Measurements from ENCODE around the gene APEX2.

Gene APEX2

DNA sequence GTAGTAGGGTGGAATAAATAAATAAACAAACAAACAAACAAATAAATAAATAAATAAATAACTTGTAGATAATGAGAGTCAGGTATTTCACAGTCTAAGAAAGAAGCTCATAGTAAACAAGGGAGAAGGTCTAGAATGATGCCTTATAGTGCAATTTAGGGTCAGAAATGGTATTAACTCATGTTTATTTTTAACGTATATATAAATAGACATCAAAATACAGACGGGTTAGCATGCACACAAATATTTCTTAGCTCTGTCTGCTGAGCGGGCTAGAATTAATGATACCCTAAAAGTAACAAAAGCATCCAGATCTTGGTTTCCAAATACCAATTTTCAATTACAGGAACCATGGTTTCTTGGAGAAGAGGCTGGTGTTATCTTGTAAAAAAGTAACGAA lies 22.8 kb upstream of the APEX2 start:
- TF ChIP-seq, protein P1, sequence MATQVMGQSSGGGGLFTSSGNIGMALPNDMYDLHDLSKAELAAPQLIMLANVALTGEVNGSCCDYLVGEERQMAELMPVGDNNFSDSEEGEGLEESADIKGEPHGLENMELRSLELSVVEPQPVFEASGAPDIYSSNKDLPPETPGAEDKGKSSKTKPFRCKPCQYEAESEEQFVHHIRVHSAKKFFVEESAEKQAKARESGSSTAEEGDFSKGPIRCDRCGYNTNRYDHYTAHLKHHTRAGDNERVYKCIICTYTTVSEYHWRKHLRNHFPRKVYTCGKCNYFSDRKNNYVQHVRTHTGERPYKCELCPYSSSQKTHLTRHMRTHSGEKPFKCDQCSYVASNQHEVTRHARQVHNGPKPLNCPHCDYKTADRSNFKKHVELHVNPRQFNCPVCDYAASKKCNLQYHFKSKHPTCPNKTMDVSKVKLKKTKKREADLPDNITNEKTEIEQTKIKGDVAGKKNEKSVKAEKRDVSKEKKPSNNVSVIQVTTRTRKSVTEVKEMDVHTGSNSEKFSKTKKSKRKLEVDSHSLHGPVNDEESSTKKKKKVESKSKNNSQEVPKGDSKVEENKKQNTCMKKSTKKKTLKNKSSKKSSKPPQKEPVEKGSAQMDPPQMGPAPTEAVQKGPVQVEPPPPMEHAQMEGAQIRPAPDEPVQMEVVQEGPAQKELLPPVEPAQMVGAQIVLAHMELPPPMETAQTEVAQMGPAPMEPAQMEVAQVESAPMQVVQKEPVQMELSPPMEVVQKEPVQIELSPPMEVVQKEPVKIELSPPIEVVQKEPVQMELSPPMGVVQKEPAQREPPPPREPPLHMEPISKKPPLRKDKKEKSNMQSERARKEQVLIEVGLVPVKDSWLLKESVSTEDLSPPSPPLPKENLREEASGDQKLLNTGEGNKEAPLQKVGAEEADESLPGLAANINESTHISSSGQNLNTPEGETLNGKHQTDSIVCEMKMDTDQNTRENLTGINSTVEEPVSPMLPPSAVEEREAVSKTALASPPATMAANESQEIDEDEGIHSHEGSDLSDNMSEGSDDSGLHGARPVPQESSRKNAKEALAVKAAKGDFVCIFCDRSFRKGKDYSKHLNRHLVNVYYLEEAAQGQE (IDR thresholded peaks at IDR 0.05; ENCODE audit: insufficient read depth in 1 of 2, low read depth in 2 of 2, low read length in 2 of 2) = no peak
- TF ChIP-seq POLR2AphosphoS5 (IDR thresholded peaks at IDR 0.05; ENCODE audit: low read depth, low read length) = no peak
- no peak for TF ChIP-seq SIN3A (IDR thresholded peaks at IDR 0.05; ENCODE audit: borderline replicate concordance, insufficient read depth, low read length)
- TF ChIP-seq TAF1 (IDR thresholded peaks at IDR 0.05; ENCODE audit: borderline replicate concordance, insufficient read depth, low read length) = no peak
- TF ChIP-seq FOXP2 (optimal IDR thresholded peaks at IDR 0.05; ENCODE audit: borderline replicate concordance, extremely low read depth, extremely low read length, insufficient read depth) = no peak

DNA sequence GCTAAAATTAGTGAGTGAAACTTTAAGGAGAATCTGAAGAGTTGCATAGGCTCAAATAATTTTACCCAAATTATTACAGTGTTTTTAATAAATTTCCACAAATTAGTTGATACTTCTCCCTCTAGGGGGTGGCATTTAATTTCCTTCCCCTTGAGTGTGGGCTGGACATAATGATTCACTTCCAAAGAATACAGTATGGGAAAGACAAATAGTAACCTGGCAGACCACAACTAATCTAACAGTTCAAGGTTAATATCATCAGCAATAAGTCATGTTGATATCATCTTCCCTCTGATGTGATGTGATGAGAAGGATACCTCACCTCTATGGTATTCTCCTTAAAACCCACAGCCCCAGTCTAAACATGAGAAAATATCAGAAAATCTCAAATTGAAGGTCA lies 21.7 kb upstream of the APEX2 start:
- TF ChIP-seq SIN3A (IDR thresholded peaks at IDR 0.05; ENCODE audit: borderline replicate concordance, insufficient read depth, low read length) = no peak
- TF ChIP-seq, protein P1 (IDR thresholded peaks at IDR 0.05; ENCODE audit: insufficient read depth in 1 of 2, low read depth in 2 of 2, low read length in 2 of 2) = no peak
- TF ChIP-seq FOXP2 (optimal IDR thresholded peaks at IDR 0.05; ENCODE audit: borderline replicate concordance, extremely low read depth, extremely low read length, insufficient read depth) = no peak
- no peak for TF ChIP-seq TAF1 (IDR thresholded peaks at IDR 0.05; ENCODE audit: borderline replicate concordance, insufficient read depth, low read length)
- no peak for TF ChIP-seq POLR2AphosphoS5 (IDR thresholded peaks at IDR 0.05; ENCODE audit: low read depth, low read length)

DNA sequence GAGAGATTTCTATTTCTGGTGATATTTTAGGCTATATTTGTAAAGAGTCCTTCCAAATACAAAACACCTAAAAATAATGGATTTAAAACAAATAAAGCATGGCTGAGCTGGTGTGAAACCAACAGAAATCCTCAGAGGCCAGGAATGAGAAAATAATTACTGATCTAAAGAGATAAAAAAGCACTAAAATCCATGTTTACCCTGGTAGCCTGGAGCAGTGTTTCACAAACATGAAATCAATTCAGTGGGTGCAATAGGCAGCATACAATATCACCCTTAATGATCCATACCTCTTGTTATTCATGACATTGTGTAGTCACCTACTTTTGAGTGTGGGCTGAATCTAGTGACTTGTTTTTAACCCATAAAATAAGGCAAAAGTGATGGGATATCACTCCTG lies 20.7 kb upstream of the APEX2 start:
- no peak for TF ChIP-seq TAF1 (IDR thresholded peaks at IDR 0.05; ENCODE audit: borderline replicate concordance, insufficient read depth, low read length)

DNA sequence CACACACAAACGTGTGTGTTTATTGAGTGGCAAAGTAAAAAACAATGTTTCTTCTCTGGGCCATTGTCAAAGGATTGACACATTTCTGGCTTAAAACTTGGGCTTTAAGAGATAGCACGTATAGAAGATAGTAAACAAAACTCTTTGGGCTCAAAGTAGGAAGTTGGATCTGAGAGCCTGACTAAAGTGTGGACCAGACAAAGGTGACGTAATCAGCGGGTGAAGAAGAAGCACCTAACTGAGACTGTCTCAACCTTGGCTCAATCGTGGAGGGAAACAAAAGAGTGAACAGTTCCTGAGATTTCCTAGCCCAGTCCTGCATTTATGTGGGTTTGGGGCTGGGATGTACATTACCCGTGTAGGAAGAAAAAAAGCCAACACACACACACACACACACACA lies 19.8 kb upstream of the APEX2 start:
- TF ChIP-seq, protein P1 (IDR thresholded peaks at IDR 0.05; ENCODE audit: insufficient read depth in 1 of 2, low read depth in 2 of 2, low read length in 2 of 2) = no peak

DNA sequence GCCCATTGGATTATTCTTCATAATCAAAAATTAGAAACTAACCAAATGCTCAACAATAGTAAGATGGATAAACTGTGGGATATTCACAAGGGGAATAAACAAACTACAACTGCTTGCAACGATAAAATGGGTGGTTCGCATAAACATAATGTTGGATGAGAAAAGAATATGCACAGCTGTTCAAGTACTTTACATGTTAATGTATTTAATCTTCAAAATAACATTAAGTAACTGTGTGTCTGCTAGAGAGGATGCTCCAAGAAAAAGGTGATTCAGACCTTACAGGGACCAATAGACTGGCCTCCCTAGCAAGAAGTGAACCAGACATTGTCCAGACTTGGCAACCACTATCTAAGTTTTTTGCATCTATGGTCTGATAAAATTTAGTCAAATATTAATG lies 8.5 kb upstream of the APEX2 start:
- TF ChIP-seq POLR2AphosphoS5 (IDR thresholded peaks at IDR 0.05; ENCODE audit: low read depth, low read length) (no peak), FOXP2 (optimal IDR thresholded peaks at IDR 0.05; ENCODE audit: borderline replicate concordance, extremely low read depth, extremely low read length, insufficient read depth) (no peak), TAF1 (IDR thresholded peaks at IDR 0.05; ENCODE audit: borderline replicate concordance, insufficient read depth, low read length) (no peak), SIN3A (IDR thresholded peaks at IDR 0.05; ENCODE audit: borderline replicate concordance, insufficient read depth, low read length) (no peak)
- TF ChIP-seq, protein P1 (IDR thresholded peaks at IDR 0.05; ENCODE audit: insufficient read depth in 1 of 2, low read depth in 2 of 2, low read length in 2 of 2) = no peak

Data from PFSK-1 (cell line).